Upper lobe of left lung (tissue), 4 donors: ENCODE results near the gene SPATA6L.

Source experiments
- CTCF ChIP-seq, 6 experiments: fragments of 450-650 bp in 4 of 6; fragments of 200-600 bp in 2 of 6; sonication (generic) in 2 of 6; IDR thresholded peaks; one replicate each; pipeline ENCODE4 v1.5.1; 2016 to 2019; ENCODE audit warnings: antibody characterized with exemption in 6 of 6
- POLR2A ChIP-seq, 4 donors: fragments of 450-650 bp; IDR thresholded peaks; one replicate each; pipeline ENCODE4 v1.5.1; 2016 to 2017; ENCODE audit warnings: antibody characterized with exemption in 4 of 4, mild to moderate bottlenecking in 2 of 4
- POLR2AphosphoS5 ChIP-seq, 2 donors: sonication (generic); formaldehyde crosslinking; IDR thresholded peaks; one replicate each; pipeline ENCODE4 v1.5.1; 2017; ENCODE audit warnings: antibody characterized with exemption in 2 of 2

GRCh38 chr9:4548811-4549725, 117.2 kb downstream of the SPATA6L start:
- TF ChIP-seq CTCF (IDR thresholded peaks at IDR 0.05) = peak in 1 of 6 experiments; percentile 12
- no peak for TF ChIP-seq POLR2AphosphoS5 (IDR thresholded peaks at IDR 0.05)
- no peak for TF ChIP-seq POLR2A (IDR thresholded peaks at IDR 0.05)
